RWPE2 (cell line): ENCODE results near the gene TIMM44.
A peak's percentile ranks its signal among the peaks of the same experiment; 100 is the strongest.

ENCODE experiments used
- ATAC-seq: fragments of 200-7000 bp; cut with Tn5 transposase; 3 replicates; pipeline ENCODE4 v1.9.1; 2021; ENCODE audit warnings: low read depth
- DNase-seq: peaks from one replicate; pipeline ENCODE4 v3.0.0-alpha.2; 2020; ENCODE audit warnings: low spot score
- H3K27ac ChIP-seq: fragments of 450-650 bp; 2 replicates; pipeline ENCODE4 v1.5.1; 2017; ENCODE audit warnings: mild to moderate bottlenecking; ENCODE audit not compliant: poor library complexity, severe bottlenecking
- H3K27me3 ChIP-seq: fragments of 250-450 bp; sonication (Bioruptor Pico); 2 replicates; pipeline ENCODE4 v1.5.1; 2021; ENCODE audit warnings: mild to moderate bottlenecking, moderate library complexity; ENCODE audit not compliant: insufficient read depth, poor library complexity, severe bottlenecking
- H3K36me3 ChIP-seq: fragments of 250-450 bp; sonication (Bioruptor Pico); 2 replicates; pipeline ENCODE4 v1.5.1; 2020; ENCODE audit warnings: low read depth, mild to moderate bottlenecking, moderate library complexity
- H3K4me1 ChIP-seq: fragments of 250-450 bp; sonication (Bioruptor Pico); 2 replicates; pipeline ENCODE4 v1.5.1; 2021; ENCODE audit warnings: mild to moderate bottlenecking, moderate library complexity; ENCODE audit not compliant: insufficient read depth, poor library complexity, severe bottlenecking
- H3K4me3 ChIP-seq: fragments of 250-450 bp; sonication (Bioruptor Pico); 2 replicates; pipeline ENCODE4 v1.5.1; 2021; ENCODE audit warnings: mild to moderate bottlenecking, moderate library complexity; ENCODE audit not compliant: severe bottlenecking
- H3K9me3 ChIP-seq: fragments of 250-450 bp; sonication (Bioruptor Pico); 2 replicates; pipeline ENCODE4 v1.5.1; 2021; ENCODE audit warnings: mild to moderate bottlenecking, moderate library complexity; ENCODE audit not compliant: severe bottlenecking
- TF ChIP-seq, protein P1 (sequence below): fragments of 450-650 bp; IDR thresholded peaks from one replicate; pipeline ENCODE4 v1.5.1; 2017; ENCODE audit warnings: mild to moderate bottlenecking, moderate library complexity; ENCODE audit not compliant: poor library complexity, severe bottlenecking

Gene TIMM44

DNA sequence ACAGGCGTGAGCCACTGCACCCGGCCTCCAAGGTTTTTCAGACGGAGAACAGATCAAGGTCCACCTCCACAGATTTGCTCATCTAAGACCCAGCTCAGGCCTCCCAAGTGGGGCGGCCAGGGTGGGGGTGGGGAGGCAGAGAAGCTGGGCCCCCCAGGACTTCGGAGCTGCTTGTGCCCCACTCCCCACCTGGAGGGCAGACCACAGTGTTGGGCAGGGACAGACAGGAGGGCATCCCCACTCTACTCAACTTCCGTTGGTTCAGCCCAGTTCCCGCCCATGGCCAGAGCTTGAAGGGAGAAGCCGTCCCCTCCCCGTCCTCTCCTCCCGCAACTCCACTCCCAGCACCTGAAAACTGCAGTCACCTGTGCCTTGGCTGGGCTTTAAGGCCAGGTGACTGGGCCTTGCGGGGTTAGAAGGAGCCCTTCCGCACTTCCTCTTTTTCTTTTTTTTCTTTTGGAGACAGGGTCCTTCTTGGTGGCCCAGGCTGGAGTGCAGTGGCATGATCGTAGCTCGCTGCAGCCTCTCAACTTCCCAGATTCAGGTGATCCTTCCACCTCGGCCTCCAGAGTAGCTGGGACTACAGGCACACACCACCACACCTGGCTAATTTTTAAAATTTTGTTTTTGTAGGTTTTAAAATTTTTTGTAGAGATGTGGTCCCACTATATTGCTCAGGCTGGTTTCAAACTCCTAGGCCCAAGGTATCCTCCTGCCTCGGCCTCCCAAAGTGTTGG is 55.9 kb downstream of the TIMM44 start:
- TF ChIP-seq, protein P1, sequence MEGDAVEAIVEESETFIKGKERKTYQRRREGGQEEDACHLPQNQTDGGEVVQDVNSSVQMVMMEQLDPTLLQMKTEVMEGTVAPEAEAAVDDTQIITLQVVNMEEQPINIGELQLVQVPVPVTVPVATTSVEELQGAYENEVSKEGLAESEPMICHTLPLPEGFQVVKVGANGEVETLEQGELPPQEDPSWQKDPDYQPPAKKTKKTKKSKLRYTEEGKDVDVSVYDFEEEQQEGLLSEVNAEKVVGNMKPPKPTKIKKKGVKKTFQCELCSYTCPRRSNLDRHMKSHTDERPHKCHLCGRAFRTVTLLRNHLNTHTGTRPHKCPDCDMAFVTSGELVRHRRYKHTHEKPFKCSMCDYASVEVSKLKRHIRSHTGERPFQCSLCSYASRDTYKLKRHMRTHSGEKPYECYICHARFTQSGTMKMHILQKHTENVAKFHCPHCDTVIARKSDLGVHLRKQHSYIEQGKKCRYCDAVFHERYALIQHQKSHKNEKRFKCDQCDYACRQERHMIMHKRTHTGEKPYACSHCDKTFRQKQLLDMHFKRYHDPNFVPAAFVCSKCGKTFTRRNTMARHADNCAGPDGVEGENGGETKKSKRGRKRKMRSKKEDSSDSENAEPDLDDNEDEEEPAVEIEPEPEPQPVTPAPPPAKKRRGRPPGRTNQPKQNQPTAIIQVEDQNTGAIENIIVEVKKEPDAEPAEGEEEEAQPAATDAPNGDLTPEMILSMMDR, result no peak
- Histone ChIP-seq H3K36me3 (no peaks in the 10 kb centered on the region), H3K4me1 (no peaks in the 10 kb centered on the region), H3K9me3 (no peaks in the 10 kb centered on the region), H3K27me3 (no peaks in the 10 kb centered on the region), H3K27ac (no peak overlapping the region), H3K4me3 (no peak overlapping the region)
- DNase-seq (no peak), ATAC-seq (no peak)

DNA sequence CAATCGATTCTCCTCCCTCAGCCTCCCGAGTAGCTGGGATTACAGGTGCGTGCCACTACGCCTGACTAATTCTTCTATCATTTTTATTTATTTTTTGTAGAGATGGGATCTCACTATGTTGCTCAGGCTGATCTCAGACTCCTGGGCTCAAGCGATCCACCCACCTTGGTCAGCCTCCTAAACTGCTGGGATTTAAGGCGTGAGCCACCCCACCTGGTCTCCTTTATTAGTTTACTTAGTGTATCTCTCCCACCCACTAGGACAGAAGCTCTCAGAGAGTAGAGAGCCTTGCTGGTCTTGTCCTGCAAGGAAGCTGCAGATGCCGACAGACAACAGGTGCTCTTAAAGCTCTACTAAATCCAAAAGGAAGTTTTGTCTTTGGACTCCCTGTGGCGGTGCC is 57.6 kb downstream of the TIMM44 start:
- no peak overlapping the region for H3K27ac ChIP-seq
- no peak for DNase-seq
- H3K4me1 ChIP-seq, result no peaks in the 10 kb centered on the region
- H3K27me3 ChIP-seq, result no peaks in the 10 kb centered on the region
- no peak overlapping the region for H3K4me3 ChIP-seq
- no peaks in the 10 kb centered on the region for H3K9me3 ChIP-seq
- TF ChIP-seq, protein P1, result no peak
- no peak for ATAC-seq
- no peaks in the 10 kb centered on the region for H3K36me3 ChIP-seq

DNA sequence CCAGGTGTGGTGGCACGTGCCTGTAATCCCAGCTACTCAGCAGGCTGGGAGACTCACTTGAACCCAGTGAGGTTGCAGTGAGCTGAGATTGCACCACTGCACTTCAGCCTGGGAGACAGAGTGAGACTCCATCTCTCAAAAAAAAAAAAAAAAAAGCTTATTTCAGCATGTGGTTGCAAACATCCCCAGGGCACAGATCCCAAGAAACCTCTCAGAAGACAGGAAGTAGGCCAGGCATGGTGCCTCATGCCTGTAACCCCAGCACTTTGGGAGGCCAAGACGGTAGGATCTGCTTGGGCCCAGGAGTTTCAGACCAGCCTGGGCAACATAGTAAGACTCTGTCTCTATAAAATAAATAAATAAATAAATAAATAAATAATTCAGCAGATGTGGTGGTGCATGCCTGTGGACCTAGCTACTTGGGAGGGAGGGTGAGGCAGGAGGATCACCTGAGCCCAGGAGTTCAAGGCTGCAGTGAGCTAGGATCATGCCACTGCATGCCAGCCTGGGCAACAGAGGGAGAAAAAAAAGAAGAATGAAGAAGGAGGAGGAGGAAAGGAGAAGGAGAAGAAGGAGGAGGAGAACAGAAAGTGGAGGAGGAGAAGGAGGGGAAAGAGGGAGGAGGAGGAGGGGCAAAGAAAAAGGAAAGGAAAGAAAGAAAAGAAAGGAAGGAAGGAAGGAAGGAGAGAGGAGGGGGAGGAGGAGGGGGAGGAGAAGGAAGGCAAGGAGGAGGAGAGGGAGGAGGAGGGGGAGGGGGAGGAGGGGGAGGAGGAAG is 59.5 kb downstream of the TIMM44 start:
- DNase-seq, result no peak

DNA sequence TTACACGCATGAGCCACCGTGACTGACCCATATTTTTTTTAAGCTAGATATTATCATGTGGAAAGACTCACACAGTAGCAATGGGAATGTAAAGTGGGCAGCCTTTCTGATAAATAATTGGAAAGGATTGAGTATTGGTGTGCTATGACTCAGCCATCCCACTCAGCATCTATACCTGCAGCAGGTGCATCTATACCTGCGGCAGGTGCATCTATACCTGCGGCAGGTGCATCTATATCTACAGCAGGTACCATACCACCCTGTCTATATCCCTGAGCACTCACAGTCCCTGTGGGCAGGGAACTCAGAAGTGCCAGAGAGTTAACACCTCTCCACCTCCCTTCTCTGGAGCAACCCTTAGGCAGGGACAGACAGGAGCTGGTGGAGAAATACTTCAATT is 60.4 kb downstream of the TIMM44 start:
- TF ChIP-seq, protein P1, result no peak
- peak; percentile 23; the same call in 1 of the 3 replicates for ATAC-seq

More for the DNA sequence above, 59.5 kb downstream of the TIMM44 start:
- Histone ChIP-seq H3K4me3 (no peak overlapping the region), H3K36me3 (no peaks in the 10 kb centered on the region), H3K9me3 (no peaks in the 10 kb centered on the region), H3K27me3 (no peaks in the 10 kb centered on the region), H3K27ac (no peak overlapping the region), H3K4me1 (no peaks in the 10 kb centered on the region)
- ATAC-seq, result no peak
- TF ChIP-seq, protein P1, result no peak

More for the DNA sequence above, 60.4 kb downstream of the TIMM44 start:
- no peak overlapping the region for H3K4me3 ChIP-seq
- H3K27me3 ChIP-seq, result no peaks in the 10 kb centered on the region
- H3K9me3 ChIP-seq, result no peaks in the 10 kb centered on the region
- H3K27ac ChIP-seq, result no peak overlapping the region
- no peaks in the 10 kb centered on the region for H3K4me1 ChIP-seq
- H3K36me3 ChIP-seq, result no peaks in the 10 kb centered on the region
- DNase-seq, result no peak
